Esophagus squamous epithelium (tissue), 5 donors: ENCODE measurements around the gene CERS4. TPM values are rescaled to one million over a fixed set of nuclear protein-coding genes. Genes with fewer than 3 reads are reported as not detected.

Experiments used
- DNase-seq: peaks from one replicate; lab custom pipeline; 2025; lab: John Stamatoyannopoulos, UW
- H3K27ac ChIP-seq, 4 donors: fragments of 200-600 bp; sonication (generic); one replicate each; pipeline ENCODE4 v1.5.1; 2016 to 2019; ENCODE audit warnings: mild to moderate bottlenecking in 1 of 4
- H3K27me3 ChIP-seq, 4 donors: fragments of 200-600 bp; sonication (generic); 1 replicate in 3 of 4; 2 replicates in 1 of 4; pipeline versions ENCODE4 v1.5.1 to v1.6.0; 2017 to 2021; ENCODE audit warnings: antibody characterized with exemption in 1 of 4
- H3K36me3 ChIP-seq, 3 donors: fragments of 200-600 bp; sonication (generic); one replicate each; pipeline ENCODE4 v1.5.1; 2016 to 2019
- H3K4me1 ChIP-seq, 3 donors: fragments of 200-600 bp; sonication (generic); one replicate each; pipeline ENCODE4 v1.5.1; 2017 to 2019
- H3K4me3 ChIP-seq, 4 donors: fragments of 200-600 bp; sonication (generic); 1 replicate in 3 of 4; 2 replicates in 1 of 4; pipeline ENCODE4 v1.5.1; 2016 to 2019; ENCODE audit warnings: mild to moderate bottlenecking in 2 of 4, moderate library complexity in 1 of 4
- H3K9me3 ChIP-seq, 3 donors: fragments of 200-600 bp; sonication (generic); one replicate each; pipeline ENCODE4 v1.5.1; 2016 to 2019
- POLR2A ChIP-seq, 4 donors: fragments of 450-650 bp; IDR thresholded peaks; one replicate each; pipeline ENCODE4 v1.6.1; 2017; ENCODE audit warnings: antibody characterized with exemption in 4 of 4, mild to moderate bottlenecking in 4 of 4, moderate library complexity in 3 of 4
- WGBS, 2 donors: methylation state at CpG; one replicate each; pipeline ENCODE4 v1.1.5; 2018; 5-methylcytosine and 5-hydroxymethylcytosine counted together
- intact Hi-C: fragments of 100-400 bp; cut with DNase I; formaldehyde crosslinking; loops from one replicate; pipeline ENCODE4 v1.15.0; 2022
- total RNA-seq, 4 donors: library from RNA; depleted of rRNA; stranded (reverse); fragments of >200 nt; gene quantifications; one replicate each; pipeline ENCODE4 v1.1.0, GENCODE V29; 2016
- TF ChIP-seq, protein P1 (sequence below), 6 experiments: fragments of 450-650 bp in 4 of 6; fragments of 200-600 bp in 2 of 6; sonication (generic) in 2 of 6; IDR thresholded peaks; one replicate each; pipeline ENCODE4 v1.5.1; 2016 to 2019; ENCODE audit warnings: antibody characterized with exemption in 6 of 6, mild to moderate bottlenecking in 4 of 6, moderate library complexity in 4 of 6
- donor health status: DM: yes; HTN: yes; CAD: no.

Gene CERS4
- total RNA-seq, 4 donors from 2014 or later = 44.1 to 184 (median 89.1) TPM

DNA sequence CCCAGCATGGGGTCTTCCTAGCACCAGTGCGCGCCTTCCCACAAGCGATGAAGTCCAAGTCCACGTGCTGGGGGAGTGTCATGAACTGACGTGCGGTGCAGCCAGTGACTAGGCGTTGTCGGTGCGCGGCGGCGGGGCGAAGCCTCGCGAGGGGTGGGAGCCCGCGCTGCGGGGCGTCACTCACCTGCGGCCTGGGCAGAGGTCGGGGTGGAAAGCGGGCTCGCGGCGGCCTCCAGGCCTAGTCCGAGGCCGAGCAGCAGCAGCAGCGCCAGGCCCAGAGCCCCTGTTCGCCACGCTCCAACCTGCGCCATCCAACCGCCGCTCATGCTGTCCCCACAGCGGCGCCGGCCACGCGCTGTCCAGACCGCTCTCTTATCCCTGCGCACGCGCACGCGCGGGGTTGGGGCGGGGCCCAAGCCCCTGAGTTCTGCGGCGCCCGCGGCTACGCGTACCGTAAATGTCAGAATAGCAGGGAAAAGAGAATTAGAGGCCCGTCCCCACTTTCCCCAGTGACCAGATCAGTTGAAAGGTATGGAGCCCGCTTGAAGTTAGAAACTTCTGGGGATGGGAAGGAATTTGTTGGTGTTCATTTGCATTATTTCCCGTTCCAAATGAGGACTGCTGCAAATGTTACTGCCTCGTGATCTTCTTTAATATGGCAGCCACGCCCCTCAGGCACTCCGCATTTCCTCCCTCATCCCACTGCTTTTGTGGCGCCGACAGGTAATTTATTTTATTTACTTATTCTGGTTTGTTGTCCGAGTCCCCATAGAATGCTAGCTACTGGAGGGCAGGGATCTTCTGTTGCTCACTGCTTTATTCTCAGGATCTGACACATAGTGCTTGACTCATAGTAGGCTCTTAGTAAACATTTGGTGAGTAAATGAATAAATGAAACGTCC, 99.0 kb downstream of the CERS4 start, which contains the start of gene CD320:
Gene CD320, minus strand, starts transcription at position 394 of the 902 bp plus-strand sequence. Its CDS starts 68 bp downstream, at position 326.
- TF ChIP-seq, protein P1, sequence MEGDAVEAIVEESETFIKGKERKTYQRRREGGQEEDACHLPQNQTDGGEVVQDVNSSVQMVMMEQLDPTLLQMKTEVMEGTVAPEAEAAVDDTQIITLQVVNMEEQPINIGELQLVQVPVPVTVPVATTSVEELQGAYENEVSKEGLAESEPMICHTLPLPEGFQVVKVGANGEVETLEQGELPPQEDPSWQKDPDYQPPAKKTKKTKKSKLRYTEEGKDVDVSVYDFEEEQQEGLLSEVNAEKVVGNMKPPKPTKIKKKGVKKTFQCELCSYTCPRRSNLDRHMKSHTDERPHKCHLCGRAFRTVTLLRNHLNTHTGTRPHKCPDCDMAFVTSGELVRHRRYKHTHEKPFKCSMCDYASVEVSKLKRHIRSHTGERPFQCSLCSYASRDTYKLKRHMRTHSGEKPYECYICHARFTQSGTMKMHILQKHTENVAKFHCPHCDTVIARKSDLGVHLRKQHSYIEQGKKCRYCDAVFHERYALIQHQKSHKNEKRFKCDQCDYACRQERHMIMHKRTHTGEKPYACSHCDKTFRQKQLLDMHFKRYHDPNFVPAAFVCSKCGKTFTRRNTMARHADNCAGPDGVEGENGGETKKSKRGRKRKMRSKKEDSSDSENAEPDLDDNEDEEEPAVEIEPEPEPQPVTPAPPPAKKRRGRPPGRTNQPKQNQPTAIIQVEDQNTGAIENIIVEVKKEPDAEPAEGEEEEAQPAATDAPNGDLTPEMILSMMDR (IDR thresholded peaks at IDR 0.05) = no peak
- peak in 2 of 4 donors; percentile 29 to 33 for TF ChIP-seq POLR2A (IDR thresholded peaks at IDR 0.05)
- Histone ChIP-seq H3K4me3 (peak within 1 kb of the TSS; percentile 48 to 80 (median 54)), H3K36me3 (peaks cover 0 to 48% (median 5%) of the 10 kb centered on the region in 3 donors), H3K27me3 (no peaks in the 10 kb centered on the region), H3K4me1 (peaks cover 22 to 54% (median 26%) of the 10 kb centered on the region in 3 donors), H3K27ac (peak within 1 kb of the TSS; percentile 46 to 83 (median 79)), H3K9me3 (no peaks in the 10 kb centered on the region)
- 0% methylated on average over 10 of the region's 63 CpGs for WGBS, 2 donors
- intact Hi-C loops = no loop called here
- no peak for DNase-seq

DNA sequence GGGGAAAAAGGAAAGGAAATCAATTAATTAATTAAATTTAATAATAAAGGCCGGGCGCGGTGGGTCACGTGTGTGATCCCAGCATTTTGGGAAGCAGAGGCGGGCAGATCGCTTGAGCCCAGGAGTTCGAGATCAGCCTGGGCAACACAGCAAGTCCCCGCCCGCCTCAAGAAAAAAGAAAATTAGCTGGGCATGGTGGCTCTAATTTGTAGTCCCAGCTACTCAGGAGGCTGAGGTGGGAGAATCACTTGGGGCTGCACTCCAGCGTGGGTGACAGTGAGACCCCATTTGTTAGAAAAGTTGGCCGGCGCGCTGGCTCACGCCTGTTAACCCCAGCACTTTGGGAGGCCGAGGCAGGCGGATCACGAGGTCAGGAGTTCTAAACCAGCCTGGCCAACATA, 99.7 kb downstream of the CERS4 start:
- no peaks in the 10 kb centered on the region for H3K9me3 ChIP-seq
- DNase-seq = no peak
- 52 to 69% methylated on average over 17 of the region's 17 CpGs for WGBS, 2 donors

DNA sequence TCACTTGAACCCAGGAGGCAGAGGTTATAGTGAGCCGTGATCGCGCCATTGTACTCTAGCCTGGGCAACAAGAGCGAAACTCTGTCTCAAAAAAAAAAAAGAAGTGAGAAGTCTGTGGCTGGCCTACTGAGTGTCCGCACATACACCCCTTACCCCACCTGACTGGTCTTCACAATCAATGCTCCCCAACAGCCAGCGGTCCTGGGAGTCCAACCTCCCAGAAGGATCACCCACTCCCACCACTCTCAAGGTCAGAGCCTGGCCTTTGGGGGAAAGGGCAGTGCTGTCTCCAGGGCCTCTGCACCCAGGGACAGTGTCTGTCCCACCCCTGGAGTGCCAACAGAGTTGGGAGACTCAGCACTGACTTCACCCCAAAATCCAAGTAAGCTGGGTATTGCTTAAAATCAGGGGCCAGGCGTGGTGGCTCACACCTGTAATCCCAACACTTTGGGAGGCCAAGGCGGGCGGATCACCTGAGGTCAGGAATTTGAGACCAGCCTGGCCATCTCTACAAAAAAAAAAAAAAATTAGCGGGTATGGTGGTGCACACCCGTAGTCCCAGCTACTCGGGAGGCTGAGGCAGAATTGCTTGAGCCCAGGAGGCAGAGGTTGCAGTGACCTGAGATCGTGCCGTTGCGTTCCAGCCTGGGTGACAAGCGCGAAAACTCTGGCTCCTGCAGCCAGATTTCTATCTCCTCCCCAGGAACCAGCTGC, 101.3 kb downstream of the CERS4 start:
- 92 to 98% methylated on average over 16 to 17 of the region's 17 CpGs for WGBS, 2 donors
- Histone ChIP-seq H3K27ac (peak overlapping the region in 1 of 4 donors; percentile 63), H3K4me1 (peaks cover 22 to 54% (median 26%) of the 10 kb centered on the region in 3 donors), H3K9me3 (no peaks in the 10 kb centered on the region), H3K36me3 (peaks cover 0 to 63% (median 21%) of the 10 kb centered on the region in 3 donors), H3K4me3 (no peak overlapping the region), H3K27me3 (no peaks in the 10 kb centered on the region)
- TF ChIP-seq POLR2A (IDR thresholded peaks at IDR 0.05) = no peak
- TF ChIP-seq, protein P1 (IDR thresholded peaks at IDR 0.05) = no peak
- intact Hi-C loops = no loop called here
- no peak for DNase-seq

More for the DNA sequence above, 99.7 kb downstream of the CERS4 start:
- Histone ChIP-seq H3K36me3 (peaks cover 0 to 48% (median 6%) of the 10 kb centered on the region in 3 donors), H3K27ac (peak overlapping the region in 2 of 4 donors; percentile 46 to 82), H3K27me3 (no peaks in the 10 kb centered on the region), H3K4me1 (peaks cover 22 to 54% (median 26%) of the 10 kb centered on the region in 3 donors), H3K4me3 (peak overlapping the region; percentile 48 to 80 (median 54))
- intact Hi-C loops = no loop called here
- TF ChIP-seq, protein P1 (IDR thresholded peaks at IDR 0.05) = no peak
- no peak for TF ChIP-seq POLR2A (IDR thresholded peaks at IDR 0.05)

DNA sequence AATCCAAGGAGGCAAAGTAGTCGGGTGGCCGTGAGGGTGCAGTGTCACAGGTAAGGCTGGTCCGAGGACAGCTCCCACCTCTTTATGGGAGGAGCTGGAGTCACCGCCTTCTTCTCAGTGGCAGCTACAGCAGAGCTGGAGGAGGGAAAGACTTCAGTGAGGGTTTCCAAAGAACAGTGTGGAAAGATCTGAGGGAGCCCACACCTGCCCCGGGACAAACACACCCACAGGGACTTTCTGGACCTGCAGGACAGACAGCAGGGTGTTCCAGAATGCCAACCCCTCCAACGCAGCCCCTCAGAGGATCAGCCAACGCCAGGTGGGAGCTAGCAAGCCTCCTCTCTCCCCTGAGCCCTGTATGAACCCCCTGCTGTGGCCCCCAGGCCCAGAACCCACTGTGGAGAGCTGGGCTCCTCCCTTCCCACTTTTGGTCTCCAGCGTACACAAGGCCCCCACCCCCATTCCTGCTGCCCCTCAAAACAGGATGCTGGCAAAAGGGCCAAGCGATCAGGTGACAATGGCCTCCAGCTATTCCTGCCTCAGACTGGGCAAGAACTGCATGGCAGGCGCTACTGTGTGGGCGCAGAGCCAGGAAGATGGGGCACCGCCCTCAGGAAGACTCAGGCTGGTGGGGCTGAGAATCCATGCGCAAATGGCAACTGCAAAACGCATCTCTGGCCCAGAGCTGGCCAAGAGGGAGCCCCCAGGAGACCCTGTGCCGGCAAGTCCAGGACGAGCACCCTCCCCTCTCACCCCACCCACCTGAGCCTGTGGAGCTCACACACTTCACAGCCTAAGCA, 102.5 kb downstream of the CERS4 start:
- H3K4me3 ChIP-seq = no peak overlapping the region
- TF ChIP-seq, protein P1 (IDR thresholded peaks at IDR 0.05) = no peak
- no peak for TF ChIP-seq POLR2A (IDR thresholded peaks at IDR 0.05)
- peaks cover 0 to 73% (median 22%) of the 10 kb centered on the region in 3 donors for H3K36me3 ChIP-seq
- DNase-seq = no peak
- H3K27ac ChIP-seq = peak overlapping the region in 3 of 4 donors; percentile 12 to 76 (median 63)
- H3K9me3 ChIP-seq = no peaks in the 10 kb centered on the region
- 53 to 59% methylated on average over 5 to 9 of the region's 16 CpGs for WGBS, 2 donors
- intact Hi-C loops = no loop called here
- H3K4me1 ChIP-seq = peaks cover 19 to 47% (median 26%) of the 10 kb centered on the region in 3 donors
- H3K27me3 ChIP-seq = no peaks in the 10 kb centered on the region

Other genes with a start within 250 kb of the CERS4 start
- 10 to 100 TPM; 25.7 to 44.6 (median 34.5) TPM for gene ELAVL1, start 203.7 kb upstream of the CERS4 start, total RNA-seq
- gene CCL25, start 156.6 kb upstream of the CERS4 start, total RNA-seq = not detected
- under 1 TPM in 1 of 4 donors, not detected in 3; 0.09 TPM for gene FBN3, start 59.8 kb upstream of the CERS4 start, total RNA-seq
- 10 to 100 TPM in 3 of 4 donors, 1 to 10 TPM in 1; 8.7 to 27.0 (median 22.3) TPM for gene CD320, start 99.0 kb downstream of the CERS4 start, total RNA-seq
- gene NDUFA7, start 112.0 kb downstream of the CERS4 start, total RNA-seq = 10 to 100 TPM; 23.8 to 40.6 (median 32.8) TPM
- 100 to 1,000 TPM; 267 to 710 (median 400) TPM for gene RPS28, start 112.1 kb downstream of the CERS4 start, total RNA-seq
- gene KANK3, start 133.9 kb downstream of the CERS4 start, total RNA-seq = 1 to 10 TPM; 2.9 to 8.8 (median 4.4) TPM
- 10 to 100 TPM; 17.0 to 37.1 (median 19.2) TPM for gene ANGPTL4, start 154.8 kb downstream of the CERS4 start, total RNA-seq
- gene RAB11B, start 181.0 kb downstream of the CERS4 start, total RNA-seq = 10 to 100 TPM; 11.3 to 44.0 (median 26.0) TPM
- 10 to 100 TPM; 34.5 to 78.9 (median 61.7) TPM for gene MARCHF2, start 203.9 kb downstream of the CERS4 start, total RNA-seq
- gene HNRNPM, start 235.6 kb downstream of the CERS4 start, total RNA-seq = 100 to 1,000 TPM; 102 to 162 (median 128) TPM